ENCODE measurements around the gene DBT. TPM values are rescaled to one million over a fixed set of nuclear protein-coding genes. Genes with fewer than 3 reads are reported as not detected.

DBT gene
- total and polyA plus RNA-seq, 2 of the 8 experiments (the other 6 are each of a cell fraction or from before 2014, with no cell fraction given), result 3.3 to 24.6 TPM

- TF ChIP-seq MAFK (IDR thresholded peaks at IDR 0.05; ENCODE audit: low read depth, low read length) (no peak), EGR1 (IDR thresholded peaks at IDR 0.05; ENCODE audit: borderline replicate concordance, low read depth, low read length) (no peak), POLR2AphosphoS5 (IDR thresholded peaks at IDR 0.05; ENCODE audit: low read depth, low read length) (no peak)
Measured at GRCh38 chr1:100232156-100232555, 17.5 kb downstream of the DBT start (continued).

Data from H1 (cell line).